ENCODE data around the gene SYNGR4.

GRCh38 chr19:48342841-48343540 lies 21.2 kb upstream of the SYNGR4 start:
- TF ChIP-seq POLR2A (IDR thresholded peaks at IDR 0.05; ENCODE audit: low read depth, low read length) (no peak), POLR2AphosphoS5 (IDR thresholded peaks at IDR 0.05; ENCODE audit: low read depth, low read length) (no peak)

All from GM12892 (cell line).